Stimulated activated CD8-positive, alpha-beta memory T cell treated with anti-CD3 and anti-CD28 coated beads, Interleukin-12 subunit alpha, Interleukin-12 subunit beta, amount 100 ng/mL, for 24 hours (primary cell): Measurements from ENCODE around the gene CNGA2.

Experiments used
- DNase-seq: peaks from one replicate; pipeline ENCODE4 v3.0.0-alpha.2; 2020; ENCODE audit errors: extremely low read depth

CNGA2 gene

GRCh38 chrX:151752847-151753246 lies 18.3 kb downstream of the CNGA2 start:
- no peak for DNase-seq

GRCh38 chrX:151753313-151754046 lies 18.9 kb downstream of the CNGA2 start:
- DNase-seq = no peak

DNA sequence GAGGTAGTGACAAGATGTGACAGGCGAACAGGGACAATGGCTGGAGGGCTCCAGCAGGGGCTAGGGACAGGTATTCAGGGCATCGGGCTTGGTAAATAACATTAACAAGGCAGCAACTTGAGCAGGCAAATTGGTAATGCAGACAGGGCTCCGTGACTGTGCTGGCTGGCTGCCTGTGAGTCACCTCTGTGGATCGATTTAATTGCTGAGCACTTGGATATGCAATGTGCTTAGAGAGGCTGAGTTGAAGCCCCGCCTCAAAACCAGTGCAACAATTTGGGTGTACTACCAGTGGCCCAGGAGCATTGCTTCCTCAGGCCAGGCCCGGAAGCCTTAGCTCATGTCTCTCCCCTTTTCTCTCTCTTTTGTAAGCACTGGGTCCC lies 19.5 kb downstream of the CNGA2 start:
- no peak for DNase-seq

DNA sequence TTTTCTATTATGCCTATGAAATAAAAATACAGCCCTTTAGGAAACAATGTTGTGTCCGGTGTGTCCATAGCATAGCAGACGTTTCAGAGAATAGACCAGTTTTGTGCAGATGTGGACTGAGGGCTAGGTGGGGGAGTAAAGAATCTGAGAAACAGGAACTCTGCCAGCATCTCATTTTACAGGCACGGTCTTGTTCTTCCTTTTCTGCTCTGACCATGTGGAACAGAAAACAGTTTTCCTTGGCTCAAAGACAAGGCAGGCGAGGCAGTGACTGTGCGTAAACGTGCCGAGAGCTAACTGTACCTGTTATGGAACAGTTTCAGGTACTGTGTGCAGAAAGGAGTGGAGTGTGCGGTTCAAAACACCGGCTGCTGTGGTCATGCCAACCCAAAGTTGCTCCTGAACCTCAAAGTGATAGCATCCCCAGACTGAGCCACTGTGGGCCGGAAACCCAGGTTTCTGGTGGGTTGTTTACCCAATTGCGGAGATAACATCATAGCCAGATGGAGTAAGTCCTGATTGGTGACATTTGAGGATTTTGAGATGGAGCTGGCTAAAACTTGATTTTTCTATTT lies 20.2 kb downstream of the CNGA2 start:
- DNase-seq = no peak

GRCh38 chrX:151759041-151759708 lies 24.6 kb downstream of the CNGA2 start:
- no peak for DNase-seq

- DNase-seq = no peak
Observed at GRCh38 chrX:151762802-151763201, 28.3 kb downstream of the CNGA2 start.

DNA sequence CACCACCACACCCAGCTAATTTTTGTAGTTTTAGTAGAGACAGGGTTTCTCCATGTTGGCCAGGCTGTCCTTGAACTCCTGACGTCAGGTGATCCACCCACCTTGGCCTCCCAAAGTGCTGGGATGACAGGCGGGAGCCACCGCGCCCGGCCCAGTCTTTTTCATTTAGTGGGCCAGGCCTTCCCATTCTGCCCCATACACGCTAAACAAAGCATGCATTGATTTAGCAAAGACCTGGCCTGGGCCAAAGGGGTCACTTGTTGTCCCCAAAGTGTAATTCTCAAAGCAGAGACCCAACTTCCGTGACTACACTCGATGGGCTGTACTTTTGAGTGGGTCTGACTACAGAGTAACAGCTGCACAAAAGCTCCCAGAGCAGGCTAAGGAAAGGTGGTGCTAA lies 29.2 kb downstream of the CNGA2 start:
- DNase-seq = no peak

DNA sequence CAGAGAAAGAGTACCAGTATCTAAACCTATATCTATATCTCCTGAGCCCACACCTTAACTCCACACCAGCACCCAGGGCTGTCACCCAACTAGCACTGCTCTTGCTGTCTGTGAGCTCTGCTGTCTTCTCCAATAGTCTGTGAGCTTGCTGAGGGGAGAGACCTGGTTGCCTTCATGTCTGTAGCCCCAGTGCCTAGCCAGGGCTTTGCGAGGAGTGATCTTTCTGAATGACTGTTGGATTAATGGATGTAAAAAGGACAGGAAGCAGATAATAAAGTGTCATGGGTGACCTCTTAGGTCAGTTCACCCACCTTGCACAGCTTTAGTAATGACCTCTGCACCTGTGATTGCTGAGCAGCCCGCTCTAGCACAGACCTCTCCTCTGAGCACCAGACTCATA lies 30.5 kb downstream of the CNGA2 start:
- no peak for DNase-seq

GRCh38 chrX:151771726-151772125 lies 37.2 kb downstream of the CNGA2 start:
- DNase-seq = no peak

DNA sequence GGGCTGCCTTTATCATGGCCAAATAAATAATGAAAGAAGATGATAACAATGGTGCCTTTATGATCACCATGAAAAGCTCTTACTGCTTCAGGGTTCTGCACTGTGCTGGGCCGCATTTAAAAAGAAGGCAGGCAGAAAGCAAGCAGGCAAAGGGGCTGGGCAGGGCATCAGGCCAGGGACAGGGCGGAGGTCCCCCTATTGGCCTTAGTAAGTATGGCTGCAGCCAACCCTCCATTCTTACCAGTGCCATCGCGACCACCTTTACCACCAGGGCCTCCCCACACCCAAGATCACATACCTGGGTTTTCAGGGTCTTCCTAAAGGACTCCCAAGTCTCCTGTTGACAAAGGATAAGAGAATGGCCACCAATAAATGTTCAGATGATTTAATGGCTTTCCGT lies 38.9 kb downstream of the CNGA2 start:
- no peak for DNase-seq

- no peak for DNase-seq
Observed at GRCh38 chrX:151774421-151774820, 39.9 kb downstream of the CNGA2 start.

DNA sequence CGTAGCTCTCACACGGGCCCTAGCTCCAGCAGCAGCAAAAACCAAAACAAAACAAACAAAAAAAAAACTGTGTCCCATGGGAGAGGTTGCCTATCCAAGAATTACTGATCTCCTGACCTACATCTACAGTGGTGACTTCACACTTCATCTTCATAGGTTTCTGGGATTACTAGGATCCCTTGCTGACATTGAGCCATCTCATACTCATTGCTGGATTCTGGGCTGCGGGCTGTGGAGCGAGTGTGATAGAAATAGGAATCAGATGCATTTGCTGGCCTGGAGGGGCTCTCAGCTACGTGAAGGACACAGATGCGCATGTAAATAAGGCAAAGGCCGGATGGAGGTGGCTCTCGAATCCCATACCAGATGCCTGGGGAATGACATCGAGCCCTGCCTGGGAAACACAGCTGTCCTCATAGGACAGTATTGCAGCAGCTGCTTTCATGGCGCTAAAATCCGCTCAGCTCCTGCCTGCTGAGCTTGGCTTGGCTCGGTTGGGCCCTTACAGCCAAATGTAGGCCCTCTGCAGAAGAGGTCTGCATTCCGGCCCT lies 41.7 kb downstream of the CNGA2 start:
- no peak for DNase-seq

- DNase-seq = no peak
Observed at GRCh38 chrX:151776936-151777335, 42.4 kb downstream of the CNGA2 start.

DNA sequence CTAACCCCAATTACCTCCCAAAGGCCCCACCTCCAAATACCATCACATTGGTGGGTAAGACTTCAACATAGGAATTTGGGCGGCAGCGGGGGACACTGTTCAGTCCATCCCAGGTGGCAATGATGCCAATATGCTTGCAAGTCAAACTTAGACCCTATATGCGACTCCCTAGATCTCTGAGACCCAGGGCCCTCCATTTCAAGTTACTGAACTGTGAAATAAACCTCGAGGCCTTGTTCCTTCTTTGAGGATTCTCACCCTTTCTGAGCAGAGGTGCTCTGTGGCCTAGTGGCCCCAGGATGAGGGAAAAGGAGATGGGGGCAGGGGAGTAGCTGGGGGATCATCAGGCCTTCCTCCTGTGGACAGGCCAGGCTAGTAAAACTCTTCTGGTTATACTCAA lies 44.7 kb downstream of the CNGA2 start:
- DNase-seq = no peak

DNA sequence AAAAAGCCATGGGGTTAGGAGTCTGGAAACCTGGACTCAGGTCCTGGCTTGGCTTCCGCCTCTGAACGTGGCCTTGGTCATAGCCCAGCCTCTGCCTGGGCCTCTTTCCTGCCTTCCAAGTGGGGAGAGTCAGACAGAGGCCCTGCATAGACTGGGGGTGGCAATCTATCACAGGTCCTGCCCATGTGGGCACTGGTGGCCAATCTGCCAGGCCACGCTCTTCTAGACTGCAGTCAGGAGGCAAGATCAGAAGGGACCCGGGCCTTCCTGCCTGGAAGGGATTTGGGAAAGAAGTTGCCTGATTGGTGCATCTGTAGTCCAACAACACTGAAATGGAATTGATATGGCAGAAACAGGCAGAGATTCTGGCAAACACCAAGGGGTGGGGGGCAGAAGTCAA lies 46.1 kb downstream of the CNGA2 start:
- no peak for DNase-seq

- no peak for DNase-seq
Observed at GRCh38 chrX:151789179-151789800, 54.7 kb downstream of the CNGA2 start.

GRCh38 chrX:151790481-151791160 lies 56.1 kb downstream of the CNGA2 start:
- no peak for DNase-seq

GRCh38 chrX:151791961-151792360 lies 57.4 kb downstream of the CNGA2 start:
- no peak for DNase-seq

DNA sequence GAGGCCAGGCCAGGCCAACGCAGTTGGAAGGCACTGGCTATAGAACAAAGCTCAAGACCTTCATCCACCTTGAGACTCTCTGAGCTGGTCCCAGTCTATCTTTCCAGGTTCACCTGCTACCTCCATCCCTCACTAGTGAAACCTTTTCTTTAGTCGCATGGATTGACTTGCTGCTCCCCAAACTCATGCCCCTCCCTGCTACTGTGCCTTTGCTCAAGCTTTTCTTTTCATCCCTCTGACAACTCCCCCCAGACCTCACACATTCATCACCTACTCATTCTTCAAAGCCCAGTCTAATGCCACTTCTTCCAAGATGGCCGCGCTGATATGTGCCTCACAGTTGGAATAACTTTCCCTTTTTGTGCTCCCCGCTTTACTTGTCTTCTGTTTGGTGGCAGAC lies 58.0 kb downstream of the CNGA2 start:
- no peak for DNase-seq

GRCh38 chrX:151793886-151794285 lies 59.3 kb downstream of the CNGA2 start:
- DNase-seq = no peak
